Activated CD8-positive, alpha-beta T cell treated with anti-CD3 and anti-CD28 coated beads for 36 hours (primary cell): ENCODE measurements around the gene DCXR. TPM values are rescaled to one million over a fixed set of nuclear protein-coding genes. Genes with fewer than 3 reads are reported as not detected.
A peak's percentile ranks its signal among the peaks of the same experiment; 100 is the strongest.

ENCODE experiments used
- ATAC-seq: fragments of 200-7000 bp; cut with Tn5 transposase; one replicate; pipeline ENCODE4 v1.10.0; 2021; ENCODE audit warnings: mild to moderate bottlenecking, moderate library complexity
- CTCF ChIA-PET: fragments of 350-600 bp; sonication (Branson Sonifier 250); formaldehyde crosslinking; loops from one replicate; lab custom pipeline; 2021; ENCODE audit warnings: antibody characterized with exemption; lab: Charles Lee
- POLR2A ChIA-PET: fragments of 350-600 bp; sonication (Branson Sonifier 250); formaldehyde crosslinking; loops from one replicate; lab custom pipeline; 2021; ENCODE audit warnings: antibody characterized with exemption; lab: Charles Lee
- DNase-seq: peaks from one replicate; pipeline ENCODE4 v3.0.0-alpha.2; 2020
- H3K27ac Mint-ChIP-seq: one replicate; pipeline ENCODE4 v1.8.0; 2021; ENCODE audit warnings: mild to moderate bottlenecking, mixed read lengths
- H3K27me3 Mint-ChIP-seq: one replicate; pipeline ENCODE4 v1.8.0; 2021; ENCODE audit warnings: mixed read lengths
- H3K36me3 Mint-ChIP-seq: one replicate; pipeline ENCODE4 v1.8.0; 2021; ENCODE audit warnings: low read depth, mixed read lengths
- H3K4me1 Mint-ChIP-seq: one replicate; pipeline ENCODE4 v1.8.0; 2021; ENCODE audit warnings: low read depth, mixed read lengths
- H3K4me3 Mint-ChIP-seq: one replicate; pipeline ENCODE4 v1.8.0; 2021; ENCODE audit warnings: mild to moderate bottlenecking, moderate library complexity, mixed read lengths
- H3K9me3 Mint-ChIP-seq: one replicate; pipeline ENCODE4 v1.8.0; 2021; ENCODE audit warnings: mixed read lengths
- intact Hi-C: fragments of 100-400 bp; cut with micrococcal nuclease; formaldehyde crosslinking; loops from one replicate; pipeline ENCODE4 v1.10.0; 2022
- total RNA-seq, 2 experiments: library from RNA; stranded (reverse); gene quantifications; one replicate each; pipeline ENCODE4 v1.2.3, GENCODE V29; 2021
- TF ChIP-seq, protein P1 (sequence below): fragments of 200-600 bp; IDR thresholded peaks from one replicate; pipeline ENCODE4 v1.8.0; 2022; ENCODE audit warnings: antibody characterized with exemption, mild to moderate bottlenecking

The DCXR gene
- total RNA-seq, 2 experiments from 2014 or later: 99.2 to 101 TPM

DNA sequence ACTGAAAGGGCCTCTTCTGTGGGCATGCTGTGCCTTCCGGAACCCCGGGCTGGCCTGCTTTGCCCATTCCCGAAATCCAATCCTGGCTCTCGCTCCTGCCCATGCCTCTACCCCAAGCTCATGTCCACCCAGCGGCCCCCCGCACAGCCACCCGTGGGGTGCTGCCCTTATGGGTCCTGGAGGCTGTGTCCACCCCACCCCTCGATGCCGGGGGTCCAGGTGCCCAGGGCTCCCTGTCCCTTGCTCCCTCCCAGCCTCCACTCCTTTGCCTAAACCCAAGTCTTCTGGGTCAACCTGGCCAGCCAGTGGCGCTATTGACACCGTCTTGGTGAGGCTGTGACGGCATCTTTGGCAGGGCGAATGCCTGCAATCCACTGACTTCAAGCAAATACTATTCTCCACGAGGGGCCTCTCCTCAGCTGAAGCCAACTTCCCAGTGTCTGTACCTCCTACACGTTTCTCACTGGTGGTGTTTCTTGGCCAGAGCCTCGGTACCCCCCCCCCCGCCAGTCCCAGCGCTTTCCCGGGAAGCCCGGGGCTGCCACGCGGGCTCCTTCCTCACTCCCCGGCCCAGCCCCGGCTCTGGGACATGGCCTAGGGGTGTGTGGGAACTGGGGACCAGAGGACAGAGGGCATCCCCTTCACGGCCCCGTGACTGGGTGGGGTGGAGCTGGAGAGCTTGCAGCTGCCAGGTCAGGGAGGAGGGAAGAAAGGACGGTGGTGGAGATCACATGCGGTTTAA is 40.3 kb upstream of the DCXR start:
- Mint-ChIP-seq H3K27me3 (no peaks in the 10 kb centered on the region), H3K4me1 (no peaks in the 10 kb centered on the region), H3K9me3 (no peaks in the 10 kb centered on the region), H3K36me3 (peaks cover 8% of the 10 kb centered on the region), H3K4me3 (no peak overlapping the region), H3K27ac (no peak overlapping the region)
- DNase-seq (no peak), ATAC-seq (no peak)
- POLR2A ChIA-PET: interaction anchor here (0.7 to 2.1 kb wide), 5 partner anchors 11 to 210 kb away, joined by 3 to 14 read pairs (median 4); partner anchors contain the start of gene DCXR
- intact Hi-C loops: no loop called here
- CTCF ChIA-PET: interaction anchor here (1.1 kb wide), 1 partner anchor 40 kb away, joined by 3 read pairs; the partner anchor contains the start of gene DCXR
- TF ChIP-seq, protein P1, sequence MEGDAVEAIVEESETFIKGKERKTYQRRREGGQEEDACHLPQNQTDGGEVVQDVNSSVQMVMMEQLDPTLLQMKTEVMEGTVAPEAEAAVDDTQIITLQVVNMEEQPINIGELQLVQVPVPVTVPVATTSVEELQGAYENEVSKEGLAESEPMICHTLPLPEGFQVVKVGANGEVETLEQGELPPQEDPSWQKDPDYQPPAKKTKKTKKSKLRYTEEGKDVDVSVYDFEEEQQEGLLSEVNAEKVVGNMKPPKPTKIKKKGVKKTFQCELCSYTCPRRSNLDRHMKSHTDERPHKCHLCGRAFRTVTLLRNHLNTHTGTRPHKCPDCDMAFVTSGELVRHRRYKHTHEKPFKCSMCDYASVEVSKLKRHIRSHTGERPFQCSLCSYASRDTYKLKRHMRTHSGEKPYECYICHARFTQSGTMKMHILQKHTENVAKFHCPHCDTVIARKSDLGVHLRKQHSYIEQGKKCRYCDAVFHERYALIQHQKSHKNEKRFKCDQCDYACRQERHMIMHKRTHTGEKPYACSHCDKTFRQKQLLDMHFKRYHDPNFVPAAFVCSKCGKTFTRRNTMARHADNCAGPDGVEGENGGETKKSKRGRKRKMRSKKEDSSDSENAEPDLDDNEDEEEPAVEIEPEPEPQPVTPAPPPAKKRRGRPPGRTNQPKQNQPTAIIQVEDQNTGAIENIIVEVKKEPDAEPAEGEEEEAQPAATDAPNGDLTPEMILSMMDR: no peak

DNA sequence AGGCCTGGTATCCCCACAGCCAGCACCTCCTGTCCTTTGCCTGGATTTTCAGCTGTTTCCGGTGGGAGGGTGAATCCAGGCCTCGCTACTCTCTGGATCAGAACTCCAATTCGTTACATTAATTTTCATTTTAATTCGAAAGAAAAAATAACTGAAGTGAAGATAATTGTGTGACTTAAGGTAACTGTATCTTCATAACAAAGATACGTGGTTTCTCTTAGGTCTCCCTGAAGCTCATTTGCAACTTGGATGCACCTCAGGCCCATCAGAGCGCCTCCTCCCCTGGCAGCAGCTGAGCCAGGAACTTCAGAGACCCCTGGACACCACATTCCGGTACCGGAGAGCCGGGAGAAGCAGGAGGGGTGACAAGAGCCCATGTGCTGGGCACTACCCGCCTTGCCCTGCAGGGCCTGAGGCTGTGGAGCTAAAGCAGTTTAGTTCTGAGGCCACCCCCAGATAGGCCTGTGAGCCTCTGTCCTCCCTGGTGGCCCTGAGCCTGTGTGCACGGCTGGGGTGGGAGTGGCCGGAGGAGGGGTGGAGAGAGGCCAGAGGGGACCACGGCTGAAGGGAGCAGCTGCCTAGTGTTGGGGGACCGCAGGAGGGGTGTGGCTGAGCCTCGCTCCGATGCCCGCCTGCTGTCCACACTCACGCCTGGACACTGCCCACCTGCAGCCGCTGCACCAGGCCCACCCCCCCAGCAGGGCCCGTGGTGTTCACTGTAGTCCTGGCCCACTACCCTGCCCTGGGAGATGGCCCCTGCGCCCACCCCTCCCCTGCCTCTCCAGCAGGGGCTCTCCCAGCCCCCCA is 39.5 kb upstream of the DCXR start:
- Mint-ChIP-seq H3K4me3 (no peak overlapping the region), H3K27ac (no peak overlapping the region), H3K4me1 (no peaks in the 10 kb centered on the region), H3K36me3 (peaks cover 8% of the 10 kb centered on the region), H3K9me3 (no peaks in the 10 kb centered on the region), H3K27me3 (no peaks in the 10 kb centered on the region)
- intact Hi-C loops: no loop called here
- CTCF ChIA-PET: interaction anchor here (1.1 kb wide), 1 partner anchor 40 kb away, joined by 3 read pairs; the partner anchor contains the start of gene DCXR
- TF ChIP-seq, protein P1: no peak
- POLR2A ChIA-PET: interaction anchor here (0.9 to 2.1 kb wide), 10 partner anchors 10 to 210 kb away, joined by 3 to 14 read pairs (median 4); partner anchors contain the start of genes DCXR and DUS1L
- ATAC-seq (peak; percentile 34), DNase-seq (no peak)

DNA sequence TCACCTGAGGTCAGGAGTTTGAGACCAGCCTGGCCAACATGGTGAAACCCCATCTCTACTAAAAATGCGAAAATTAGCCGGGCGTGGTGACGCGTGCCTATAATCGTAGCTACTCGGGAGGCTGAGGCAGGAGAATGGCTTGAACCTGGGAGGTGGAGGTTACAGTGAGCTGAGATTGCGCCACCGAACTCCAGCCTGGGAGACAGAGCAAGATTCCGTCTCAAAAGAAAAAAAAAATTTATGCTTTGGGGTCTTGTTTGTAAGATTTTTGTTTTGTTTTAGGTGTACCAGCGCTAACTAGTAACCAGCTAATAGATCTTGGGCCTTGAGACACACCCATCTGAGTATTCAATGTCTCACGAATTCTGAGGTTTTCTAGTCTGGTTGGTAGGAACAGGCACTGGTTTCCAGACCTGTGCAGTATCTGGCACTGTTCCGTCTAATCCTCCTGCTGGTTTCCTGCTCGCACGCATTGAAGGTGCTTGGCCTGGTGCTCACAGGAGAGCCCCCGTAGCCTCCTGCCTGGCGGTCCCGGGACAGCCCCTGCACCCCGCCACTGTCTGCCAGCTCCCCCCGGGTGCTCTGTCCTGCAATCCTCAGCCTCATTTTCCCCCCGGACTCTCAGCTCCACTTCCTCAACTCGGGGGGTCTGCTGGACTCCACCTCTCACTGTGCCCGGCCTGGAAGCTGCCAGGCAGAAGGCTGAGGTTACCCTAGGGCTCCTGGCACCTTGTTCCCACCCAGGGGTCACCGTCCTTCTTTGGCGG is 38.7 kb upstream of the DCXR start:
- no peaks in the 10 kb centered on the region for H3K9me3 Mint-ChIP-seq
- TF ChIP-seq, protein P1: no peak
- ATAC-seq (no peak), DNase-seq (no peak)
- ChIA-PET POLR2A (interaction anchor here (0.9 to 2.1 kb wide), 9 partner anchors 10 to 46 kb away, joined by 3 to 14 read pairs (median 5); partner anchors contain the start of genes DCXR and DUS1L), CTCF (interaction anchor here (1.1 kb wide), 1 partner anchor 39 kb away, joined by 3 read pairs; the partner anchor contains the start of gene DCXR)
- H3K4me3 Mint-ChIP-seq: no peak overlapping the region
- H3K4me1 Mint-ChIP-seq: no peaks in the 10 kb centered on the region
- H3K27ac Mint-ChIP-seq: no peak overlapping the region
- peaks cover 8% of the 10 kb centered on the region for H3K36me3 Mint-ChIP-seq
- intact Hi-C loops: no loop called here
- no peaks in the 10 kb centered on the region for H3K27me3 Mint-ChIP-seq

DNA sequence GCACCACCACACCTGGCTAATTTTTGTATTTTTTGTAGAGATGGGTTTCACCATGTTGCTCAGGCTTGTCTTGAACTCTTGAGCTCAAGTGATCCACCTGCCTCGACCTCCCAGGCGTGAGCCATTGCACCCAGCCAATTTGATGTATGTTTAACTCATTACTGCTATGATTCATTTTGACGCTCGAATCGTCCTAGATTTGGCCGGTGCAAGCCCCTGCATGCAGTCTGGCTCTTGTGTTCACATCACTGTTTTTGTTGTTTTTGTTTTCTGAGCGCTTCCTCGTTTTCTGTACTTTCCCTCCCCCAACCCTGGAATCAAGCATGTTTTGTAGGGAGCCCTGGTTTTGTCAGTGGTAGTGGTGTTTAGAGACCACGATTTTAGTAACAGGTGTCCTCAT is 35.9 kb upstream of the DCXR start:
- ChIA-PET POLR2A (interaction anchor here (1.3 kb wide), 1 partner anchor 9 kb away, joined by 5 read pairs; no protein-coding TSS in a partner anchor), CTCF (no interaction called here)
- Mint-ChIP-seq H3K36me3 (peaks cover 3% of the 10 kb centered on the region), H3K27ac (no peak overlapping the region), H3K4me3 (no peak overlapping the region), H3K27me3 (no peaks in the 10 kb centered on the region), H3K9me3 (no peaks in the 10 kb centered on the region), H3K4me1 (no peaks in the 10 kb centered on the region)
- no peak for DNase-seq
- TF ChIP-seq, protein P1: no peak
- intact Hi-C loops: no loop called here
- ATAC-seq: no peak
